ENCODE results near the gene PIR.

DNA sequence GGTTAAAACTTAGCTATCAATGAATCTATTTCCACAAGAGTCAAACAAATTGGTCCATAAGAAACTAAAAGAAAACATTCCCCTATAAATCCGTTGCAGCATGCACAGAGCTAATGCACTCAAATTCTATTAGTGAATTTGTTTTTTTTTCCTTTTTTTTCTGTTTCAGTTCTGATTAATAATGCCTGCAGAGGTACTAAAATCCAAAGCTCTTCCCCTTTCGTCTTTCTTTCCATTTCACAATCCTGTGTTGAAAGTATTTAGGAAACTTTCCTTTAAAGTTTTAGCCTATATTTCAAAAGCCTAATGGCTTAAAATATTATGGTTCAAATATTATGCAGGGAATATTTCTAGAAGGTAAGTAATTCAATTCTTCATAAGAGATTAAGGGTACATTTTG, 63.1 kb downstream of the PIR start:
- no peak for TF ChIP-seq CTCF (IDR thresholded peaks at IDR 0.05)
- TF ChIP-seq POLR2AphosphoS5 (IDR thresholded peaks at IDR 0.05; ENCODE audit: low read depth, low read length) = no peak
- TF ChIP-seq, protein P1, sequence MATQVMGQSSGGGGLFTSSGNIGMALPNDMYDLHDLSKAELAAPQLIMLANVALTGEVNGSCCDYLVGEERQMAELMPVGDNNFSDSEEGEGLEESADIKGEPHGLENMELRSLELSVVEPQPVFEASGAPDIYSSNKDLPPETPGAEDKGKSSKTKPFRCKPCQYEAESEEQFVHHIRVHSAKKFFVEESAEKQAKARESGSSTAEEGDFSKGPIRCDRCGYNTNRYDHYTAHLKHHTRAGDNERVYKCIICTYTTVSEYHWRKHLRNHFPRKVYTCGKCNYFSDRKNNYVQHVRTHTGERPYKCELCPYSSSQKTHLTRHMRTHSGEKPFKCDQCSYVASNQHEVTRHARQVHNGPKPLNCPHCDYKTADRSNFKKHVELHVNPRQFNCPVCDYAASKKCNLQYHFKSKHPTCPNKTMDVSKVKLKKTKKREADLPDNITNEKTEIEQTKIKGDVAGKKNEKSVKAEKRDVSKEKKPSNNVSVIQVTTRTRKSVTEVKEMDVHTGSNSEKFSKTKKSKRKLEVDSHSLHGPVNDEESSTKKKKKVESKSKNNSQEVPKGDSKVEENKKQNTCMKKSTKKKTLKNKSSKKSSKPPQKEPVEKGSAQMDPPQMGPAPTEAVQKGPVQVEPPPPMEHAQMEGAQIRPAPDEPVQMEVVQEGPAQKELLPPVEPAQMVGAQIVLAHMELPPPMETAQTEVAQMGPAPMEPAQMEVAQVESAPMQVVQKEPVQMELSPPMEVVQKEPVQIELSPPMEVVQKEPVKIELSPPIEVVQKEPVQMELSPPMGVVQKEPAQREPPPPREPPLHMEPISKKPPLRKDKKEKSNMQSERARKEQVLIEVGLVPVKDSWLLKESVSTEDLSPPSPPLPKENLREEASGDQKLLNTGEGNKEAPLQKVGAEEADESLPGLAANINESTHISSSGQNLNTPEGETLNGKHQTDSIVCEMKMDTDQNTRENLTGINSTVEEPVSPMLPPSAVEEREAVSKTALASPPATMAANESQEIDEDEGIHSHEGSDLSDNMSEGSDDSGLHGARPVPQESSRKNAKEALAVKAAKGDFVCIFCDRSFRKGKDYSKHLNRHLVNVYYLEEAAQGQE (IDR thresholded peaks at IDR 0.05; ENCODE audit: insufficient read depth in 1 of 2, low read depth in 2 of 2, low read length in 1 of 2) = no peak
- no peak for TF ChIP-seq TCF7L2 (IDR thresholded peaks at IDR 0.05; ENCODE audit: low read depth, low read length)
- no peak for TF ChIP-seq SIN3A (IDR thresholded peaks at IDR 0.05; ENCODE audit: borderline replicate concordance, insufficient read depth, low read depth, low read length)

All from Panc1 (cell line).